Brain pericyte (primary cell): ENCODE data around the gene HIPK1.
A peak's percentile ranks its signal among the peaks of the same experiment; 100 is the strongest.
"Not testable (repeated sequence)": the region's sequence is repeated elsewhere in the genome, so short reads cannot be mapped to it uniquely, and the experiment has no call there.

Source experiments
- DNase-seq: peaks from one replicate; pipeline ENCODE4 v3.0.0-alpha.2; 2012; ENCODE audit warnings: low read depth, low spot score

Gene HIPK1

GRCh38 chr1:114010433-114011184, 81.5 kb downstream of the HIPK1 start:
- no peak for DNase-seq

GRCh38 chr1:114011796-114012195, 82.7 kb downstream of the HIPK1 start:
- DNase-seq = no peak

- DNase-seq = no peak
Observed at GRCh38 chr1:114015075-114015474, 86.0 kb downstream of the HIPK1 start.

GRCh38 chr1:114019724-114020123, 90.6 kb downstream of the HIPK1 start:
- not testable (repeated sequence) for DNase-seq

- no peak for DNase-seq
Observed at GRCh38 chr1:114021665-114022099, 92.6 kb downstream of the HIPK1 start.

- DNase-seq = no peak
Observed at GRCh38 chr1:114022877-114023276, 93.8 kb downstream of the HIPK1 start.

- DNase-seq = no peak
Observed at GRCh38 chr1:114023377-114023776, 94.3 kb downstream of the HIPK1 start.

- DNase-seq = peak; percentile 63
Observed at GRCh38 chr1:114024049-114024448, 94.9 kb downstream of the HIPK1 start.

GRCh38 chr1:114025609-114026401, 96.7 kb downstream of the HIPK1 start:
- DNase-seq = peak; percentile 22

GRCh38 chr1:114026797-114027196, 97.7 kb downstream of the HIPK1 start:
- no peak for DNase-seq
